Urothelium cell line (cell line): Measurements from ENCODE around the gene TPD52L2.
"Not testable (repeated sequence)": the region's sequence is repeated elsewhere in the genome, so short reads cannot be mapped to it uniquely, and the experiment has no call there.

Source experiments
- DNase-seq: peaks from one replicate; pipeline ENCODE4 v3.0.0; 2011; ENCODE audit warnings: low spot score, mixed read lengths
- FAIRE-seq: peaks from 2 replicates; lab custom pipeline; 2011; peaks lifted over from hg19 to GRCh38; lab: Jason Lieb, UNC

The TPD52L2 gene

GRCh38 chr20:63855363-63856097 lies 9.5 kb upstream of the TPD52L2 start:
- FAIRE-seq (no peak), DNase-seq (no peak)

- FAIRE-seq: no peak
Observed at GRCh38 chr20:63856098-63856511, 9.0 kb upstream of the TPD52L2 start.

GRCh38 chr20:63857764-63858392 lies 7.2 kb upstream of the TPD52L2 start:
- no peak for DNase-seq
- no peak for FAIRE-seq

More at GRCh38 chr20:63856098-63856511, 9.0 kb upstream of the TPD52L2 start:
- no peak for DNase-seq

GRCh38 chr20:63858393-63859165 lies 6.5 kb upstream of the TPD52L2 start:
- DNase-seq (no peak), FAIRE-seq (no peak)

- FAIRE-seq: no peak
- no peak for DNase-seq
Observed at GRCh38 chr20:63859166-63859699, 5.8 kb upstream of the TPD52L2 start.

- no peak for FAIRE-seq
- DNase-seq: no peak
Observed at GRCh38 chr20:63860325-63861051, 4.6 kb upstream of the TPD52L2 start.

GRCh38 chr20:63861365-63861934 lies 3.6 kb upstream of the TPD52L2 start, which contains the start of gene ABHD16B:
Gene ABHD16B, plus strand, starts transcription at chr20:63861498. Its CDS starts 43 bp downstream, at chr20:63861541.
- FAIRE-seq (no peak), DNase-seq (no peak)

GRCh38 chr20:63861981-63862901 lies 2.8 kb upstream of the TPD52L2 start:
- DNase-seq (no peak), FAIRE-seq (no peak)

GRCh38 chr20:63863021-63863797 lies 1.9 kb upstream of the TPD52L2 start:
- DNase-seq (no peak), FAIRE-seq (no peak)

- DNase-seq (peak; percentile 78), FAIRE-seq (no peak)
Observed at GRCh38 chr20:63863798-63864544, 1.1 kb upstream of the TPD52L2 start.

GRCh38 chr20:63864545-63864977 lies 509 bp upstream of the TPD52L2 start:
- DNase-seq: no peak
- FAIRE-seq: no peak

- FAIRE-seq, DNase-seq: not testable (repeated sequence)
Observed at GRCh38 chr20:63867042-63867441, 2.0 kb downstream of the TPD52L2 start.

- DNase-seq (no peak), FAIRE-seq (no peak)
Observed at GRCh38 chr20:63868264-63868663, 3.2 kb downstream of the TPD52L2 start.

GRCh38 chr20:63873477-63873971 lies 8.5 kb downstream of the TPD52L2 start:
- DNase-seq (no peak), FAIRE-seq (no peak)

GRCh38 chr20:63874241-63874640 lies 9.2 kb downstream of the TPD52L2 start:
- not testable (repeated sequence) for FAIRE-seq, DNase-seq

GRCh38 chr20:63876489-63877036 lies 11.5 kb downstream of the TPD52L2 start:
- DNase-seq: no peak
- FAIRE-seq: no peak
